GM18907 (cell line): ENCODE results near the gene PKN2.
"Not testable (repeated sequence)": the region's sequence is repeated elsewhere in the genome, so short reads cannot be mapped to it uniquely, and the experiment has no call there.

Source experiments
- ATAC-seq: cut with Tn5 transposase; IDR thresholded peaks from one replicate; pipeline ENCODE4 v1.9.1; 2021; ENCODE audit warnings: mild to moderate bottlenecking, moderate library complexity; ENCODE audit not compliant: unreplicated experiment

PKN2 gene

GRCh38 chr1:88678405-88678804 lies 5.7 kb upstream of the PKN2 start:
- ATAC-seq, result no peak

- ATAC-seq, result no peak
These were observed 3.6 kb upstream of the PKN2 start for GRCh38 chr1:88680471-88680870.

- ATAC-seq, result no peak
These were observed 3.0 kb upstream of the PKN2 start for GRCh38 chr1:88680911-88681622.

- ATAC-seq, result peak; percentile 55
These were observed 597 bp downstream of the PKN2 start for GRCh38 chr1:88684482-88685258.

GRCh38 chr1:88685259-88685620 lies 1.2 kb downstream of the PKN2 start:
- ATAC-seq, result no peak

GRCh38 chr1:88691540-88691939 lies 7.5 kb downstream of the PKN2 start:
- no peak for ATAC-seq

GRCh38 chr1:88695781-88696180 lies 11.7 kb downstream of the PKN2 start:
- no peak for ATAC-seq

- ATAC-seq, result no peak
These were observed 13.4 kb downstream of the PKN2 start for GRCh38 chr1:88697503-88697902.

- no peak for ATAC-seq
These were observed 14.1 kb downstream of the PKN2 start for GRCh38 chr1:88698140-88698539.

- ATAC-seq, result no peak
These were observed 14.7 kb downstream of the PKN2 start for GRCh38 chr1:88698764-88699163.

- ATAC-seq, result no peak
These were observed 16.4 kb downstream of the PKN2 start for GRCh38 chr1:88700425-88701013.

- peak; percentile 72 for ATAC-seq
These were observed 17.2 kb downstream of the PKN2 start for GRCh38 chr1:88701275-88701674.

GRCh38 chr1:88701793-88702192 lies 17.7 kb downstream of the PKN2 start:
- ATAC-seq, result not testable (repeated sequence)

GRCh38 chr1:88708011-88708410 lies 23.9 kb downstream of the PKN2 start:
- ATAC-seq, result no peak

- ATAC-seq, result not testable (repeated sequence)
These were observed 28.8 kb downstream of the PKN2 start for GRCh38 chr1:88712907-88713306.

GRCh38 chr1:88716571-88716970 lies 32.5 kb downstream of the PKN2 start:
- ATAC-seq, result not testable (repeated sequence)

- ATAC-seq, result no peak
These were observed 38.4 kb downstream of the PKN2 start for GRCh38 chr1:88722492-88722891.

- ATAC-seq, result no peak
These were observed 42.6 kb downstream of the PKN2 start for GRCh38 chr1:88726697-88727096.

GRCh38 chr1:88727205-88727604 lies 43.1 kb downstream of the PKN2 start:
- no peak for ATAC-seq

GRCh38 chr1:88729297-88729696 lies 45.2 kb downstream of the PKN2 start:
- no peak for ATAC-seq

- ATAC-seq, result no peak
These were observed 46.1 kb downstream of the PKN2 start for GRCh38 chr1:88730132-88730675.

- ATAC-seq, result no peak
These were observed 46.9 kb downstream of the PKN2 start for GRCh38 chr1:88730995-88731394.
